B cell (primary cell): ENCODE measurements around the gene HOATZ.

Experiments
- EZH2 ChIP-seq: IDR thresholded peaks from 2 replicates; pipeline ENCODE4 v1.6.1; 2012; ENCODE audit warnings: borderline replicate concordance, low read depth, mild to moderate bottlenecking, moderate library complexity, low read length; ENCODE audit not compliant: insufficient read depth, poor library complexity, severe bottlenecking
- TF ChIP-seq, protein P1 (sequence below): fragments of 200-600 bp; IDR thresholded peaks from one replicate; pipeline ENCODE4 v1.8.0; 2022; ENCODE audit warnings: antibody characterized with exemption, mild to moderate bottlenecking

DNA sequence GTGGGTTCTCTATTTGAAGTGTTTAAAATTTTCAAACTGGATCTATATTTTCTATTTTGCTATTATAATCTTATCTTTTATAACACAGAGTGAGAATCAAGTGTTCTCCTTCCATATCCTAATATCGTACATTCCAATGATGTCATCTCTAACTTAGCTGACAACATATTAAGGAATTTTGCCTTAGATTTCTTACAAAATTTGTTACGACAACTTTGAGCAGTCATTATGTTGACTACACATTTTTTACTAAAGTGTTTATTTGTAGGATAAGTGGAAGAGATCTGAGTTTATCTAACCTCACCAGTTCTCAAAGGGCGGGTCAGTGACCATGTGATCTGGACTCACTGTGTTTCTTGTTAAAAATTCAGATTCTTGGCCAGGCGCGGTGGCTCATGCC is 15.1 kb upstream of the HOATZ start:
- TF ChIP-seq, protein P1, sequence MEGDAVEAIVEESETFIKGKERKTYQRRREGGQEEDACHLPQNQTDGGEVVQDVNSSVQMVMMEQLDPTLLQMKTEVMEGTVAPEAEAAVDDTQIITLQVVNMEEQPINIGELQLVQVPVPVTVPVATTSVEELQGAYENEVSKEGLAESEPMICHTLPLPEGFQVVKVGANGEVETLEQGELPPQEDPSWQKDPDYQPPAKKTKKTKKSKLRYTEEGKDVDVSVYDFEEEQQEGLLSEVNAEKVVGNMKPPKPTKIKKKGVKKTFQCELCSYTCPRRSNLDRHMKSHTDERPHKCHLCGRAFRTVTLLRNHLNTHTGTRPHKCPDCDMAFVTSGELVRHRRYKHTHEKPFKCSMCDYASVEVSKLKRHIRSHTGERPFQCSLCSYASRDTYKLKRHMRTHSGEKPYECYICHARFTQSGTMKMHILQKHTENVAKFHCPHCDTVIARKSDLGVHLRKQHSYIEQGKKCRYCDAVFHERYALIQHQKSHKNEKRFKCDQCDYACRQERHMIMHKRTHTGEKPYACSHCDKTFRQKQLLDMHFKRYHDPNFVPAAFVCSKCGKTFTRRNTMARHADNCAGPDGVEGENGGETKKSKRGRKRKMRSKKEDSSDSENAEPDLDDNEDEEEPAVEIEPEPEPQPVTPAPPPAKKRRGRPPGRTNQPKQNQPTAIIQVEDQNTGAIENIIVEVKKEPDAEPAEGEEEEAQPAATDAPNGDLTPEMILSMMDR, result no peak
- no peak for TF ChIP-seq EZH2
